ENCODE data around the gene RIPOR3.
"Not testable (repeated sequence)": the region's sequence is repeated elsewhere in the genome, so short reads cannot be mapped to it uniquely, and the experiment has no call there.

Gene RIPOR3

DNA sequence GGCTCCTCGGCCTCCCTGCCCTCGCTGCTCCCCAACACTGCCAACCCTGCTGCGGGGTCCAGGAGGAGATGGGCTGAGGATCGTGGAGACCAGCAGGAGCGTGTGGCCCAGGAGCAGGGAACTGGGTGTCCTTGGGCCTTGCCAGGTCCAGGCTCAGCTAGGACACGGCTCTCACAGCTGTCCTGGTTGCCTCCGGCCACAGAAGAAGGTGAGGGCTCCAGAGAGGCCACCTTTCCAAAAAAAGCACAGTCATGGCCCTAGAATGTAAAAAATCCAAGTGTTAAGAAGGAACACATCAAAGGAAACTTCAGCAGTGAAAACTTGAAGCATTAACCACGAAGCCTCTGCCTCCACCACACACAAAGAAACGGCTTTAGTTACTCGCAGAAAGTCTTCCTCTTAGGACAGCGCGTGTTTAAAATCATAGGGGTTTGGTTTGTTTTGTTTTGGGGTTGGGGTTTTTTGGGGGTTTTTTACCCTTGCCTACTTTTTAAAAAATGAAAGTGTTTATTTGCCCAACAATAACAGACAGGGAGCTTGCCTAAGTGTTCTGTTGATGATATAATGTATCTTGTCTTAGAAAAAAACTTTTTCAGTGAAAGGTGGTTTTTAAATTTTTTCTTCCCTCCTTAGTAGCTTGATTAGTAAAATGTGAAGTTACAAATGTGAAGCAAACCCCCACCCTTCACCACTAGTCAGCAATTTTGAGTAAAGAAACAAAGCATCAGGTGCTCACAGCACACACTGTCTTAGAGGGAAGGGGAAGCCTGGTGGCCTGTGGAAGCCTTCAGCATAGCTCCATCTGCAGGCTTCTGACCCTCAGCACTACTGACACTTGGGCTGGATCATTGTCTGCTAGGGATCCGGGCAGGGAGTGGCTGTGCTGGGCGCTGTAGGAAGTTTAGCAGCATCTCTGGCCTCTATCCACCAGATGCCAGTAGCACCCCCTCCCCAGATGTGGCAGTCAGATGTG is 121.2 kb downstream of the RIPOR3 start:
- DNase-seq: no peak

DNA sequence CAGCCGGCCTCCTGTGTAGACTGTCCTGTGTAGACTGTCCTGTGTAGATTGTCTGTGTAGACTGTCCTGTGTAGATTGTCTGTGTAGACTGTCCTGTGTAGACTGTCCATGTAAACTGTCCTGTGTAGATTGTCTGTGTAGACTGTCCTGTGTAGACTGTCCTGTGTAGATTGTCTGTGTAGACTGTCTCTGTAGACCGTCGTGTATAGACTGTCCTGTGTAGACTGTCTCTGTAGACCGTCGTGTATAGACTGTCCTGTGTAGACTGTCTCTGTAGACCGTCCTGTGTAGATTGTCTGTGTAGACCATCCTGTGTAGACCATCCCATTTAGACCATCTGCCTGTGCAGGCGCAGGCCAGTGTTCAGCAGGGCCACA is 121.9 kb downstream of the RIPOR3 start:
- DNase-seq: not testable (repeated sequence)

DNA sequence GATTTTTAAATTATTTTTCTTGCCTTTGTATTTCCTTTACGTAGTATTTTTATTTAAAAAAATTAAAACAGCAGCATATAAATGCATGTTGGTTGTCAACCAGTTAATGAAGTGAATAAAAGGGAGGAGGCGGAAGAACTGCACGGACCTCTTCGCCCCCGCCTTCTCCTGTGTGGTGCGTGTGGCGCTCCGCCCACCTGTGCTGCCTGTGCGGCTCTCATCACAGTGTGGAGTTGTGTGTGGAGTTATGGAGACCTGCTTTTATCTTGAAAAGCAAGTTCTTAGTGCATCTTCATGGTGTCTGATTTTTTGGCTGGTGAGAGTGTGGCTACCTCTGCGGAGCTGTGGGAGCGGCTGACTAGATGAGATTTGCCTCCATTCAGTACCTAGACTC is 122.8 kb downstream of the RIPOR3 start:
- no peak for DNase-seq

DNA sequence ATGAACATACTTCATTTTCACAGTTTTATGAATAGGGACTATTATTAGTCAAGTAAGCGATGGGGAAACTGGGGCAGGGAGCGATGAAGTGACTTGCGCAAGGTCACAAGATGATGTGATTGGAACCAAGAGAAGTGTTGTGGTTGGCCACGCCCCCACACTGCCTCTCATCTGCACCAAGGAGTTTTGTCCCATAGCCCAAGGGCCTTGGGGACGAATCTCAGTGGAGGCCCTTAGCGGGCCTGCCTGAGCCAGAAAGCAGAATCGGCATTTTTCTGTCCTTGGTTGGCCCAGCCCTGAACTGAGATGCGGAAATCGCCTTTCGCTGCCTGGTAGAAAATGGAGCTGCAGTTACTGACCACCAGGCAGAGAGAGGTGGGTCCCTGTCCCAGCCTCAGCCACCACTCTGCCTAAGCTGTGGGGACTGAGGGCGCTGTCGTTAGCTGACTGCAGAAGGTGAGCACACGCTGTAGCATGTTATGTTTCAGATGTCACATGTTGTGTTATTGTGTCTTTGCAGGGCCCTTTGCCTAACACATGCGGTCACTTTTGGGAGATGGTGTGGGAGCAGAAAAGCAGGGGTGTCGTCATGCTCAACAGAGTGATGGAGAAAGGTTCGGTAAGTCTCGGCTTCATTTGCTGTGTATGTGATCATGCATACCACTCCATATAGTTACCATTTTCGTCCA is 123.3 kb downstream of the RIPOR3 start:
- no peak for DNase-seq

DNA sequence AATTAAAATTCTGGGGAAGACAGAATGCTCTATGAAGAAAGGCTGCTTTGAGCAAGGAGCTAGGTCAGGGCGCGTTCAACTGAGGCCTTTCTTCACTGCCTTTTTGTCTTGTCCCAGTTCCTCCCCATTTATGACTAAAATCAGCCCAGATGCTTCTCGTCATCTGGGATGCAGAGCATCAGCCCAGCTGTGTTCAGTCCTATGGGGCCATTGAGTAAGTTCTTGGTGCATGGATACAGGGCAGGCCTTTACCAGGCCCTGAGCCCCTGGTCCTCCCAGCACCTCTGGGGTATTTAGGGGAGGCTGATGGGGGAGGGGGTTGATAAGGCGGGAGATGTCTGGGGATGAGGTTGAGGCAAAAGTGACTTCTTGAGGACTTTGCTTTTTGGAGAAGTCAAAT is 125.5 kb downstream of the RIPOR3 start:
- DNase-seq: no peak

DNA sequence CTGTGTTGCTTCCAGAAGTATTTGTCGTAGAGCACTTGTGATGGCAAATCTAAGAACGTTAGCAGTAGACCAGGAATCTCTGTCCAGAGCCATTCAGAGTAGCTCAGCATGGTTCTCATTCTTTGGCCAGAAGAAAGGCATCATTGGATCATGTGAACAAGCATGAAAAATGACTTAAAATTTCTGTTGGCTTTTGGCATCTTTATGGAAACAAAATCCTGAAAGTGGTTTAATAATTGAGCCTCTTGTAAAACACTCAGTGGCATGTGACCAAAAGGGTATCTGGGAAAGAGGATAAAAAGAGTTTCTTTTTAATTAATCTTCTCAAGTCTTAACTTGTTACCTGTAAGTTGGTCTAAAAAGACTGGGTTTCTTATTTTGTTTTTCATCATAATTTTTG is 126.0 kb downstream of the RIPOR3 start:
- DNase-seq: no peak

DNA sequence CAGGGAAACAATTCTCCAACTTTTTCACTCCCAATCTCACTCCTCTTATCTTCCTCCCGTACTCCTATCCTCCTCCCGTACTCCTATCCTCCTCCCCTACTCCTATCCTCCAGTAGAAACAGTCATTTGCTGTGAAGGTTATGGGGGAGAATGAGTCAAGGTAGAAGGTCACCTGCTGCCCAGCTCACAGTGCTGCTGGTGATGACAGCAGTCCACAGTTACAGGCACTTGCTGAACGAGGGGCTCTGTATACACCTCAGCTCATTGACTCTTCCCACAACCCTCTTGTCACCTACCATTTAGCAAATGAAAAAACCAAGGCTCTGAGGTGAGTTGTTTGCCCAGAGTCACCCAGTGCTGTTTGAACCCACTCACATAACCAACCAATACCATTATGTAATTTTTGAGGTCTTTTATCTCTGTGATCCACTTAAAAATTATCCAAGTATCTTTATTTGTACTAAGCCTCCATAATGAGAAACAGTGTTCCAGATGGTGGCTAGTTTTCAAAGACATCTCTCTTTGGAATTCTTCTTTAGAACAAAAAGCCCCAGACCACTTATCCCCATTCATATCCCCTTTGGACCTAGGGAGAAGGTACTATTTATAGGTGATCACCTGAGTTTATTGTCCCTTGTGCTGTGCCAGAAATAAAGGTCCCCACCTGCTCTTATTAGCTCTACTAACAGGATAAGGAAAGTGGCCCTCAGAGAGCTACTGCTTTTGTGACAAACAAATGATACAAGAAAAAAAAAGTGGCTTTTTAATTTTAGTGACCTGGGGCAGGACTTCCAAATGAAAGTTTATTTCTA is 128.0 kb downstream of the RIPOR3 start:
- DNase-seq: peak; percentile 72

DNA sequence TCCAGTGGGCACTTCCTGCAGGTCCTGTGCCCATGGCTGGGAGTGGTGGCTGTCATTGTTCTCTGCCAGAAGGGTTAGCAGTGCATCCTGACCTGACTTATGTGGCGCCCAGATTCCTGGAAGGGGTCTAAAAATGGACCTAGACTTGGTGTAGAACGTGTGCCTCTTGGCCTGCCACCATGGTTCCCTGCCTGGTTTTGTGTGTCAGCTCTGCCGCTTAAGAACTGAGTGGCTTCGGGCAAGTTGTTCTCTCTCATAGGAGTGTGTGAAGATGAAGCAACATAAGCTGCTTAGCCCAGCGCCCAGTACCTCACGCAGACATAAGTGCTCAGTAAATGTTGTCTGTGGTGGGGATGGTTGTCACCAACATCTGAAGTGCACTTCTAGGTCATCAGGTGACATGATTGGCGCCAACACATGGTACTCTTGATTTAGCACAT is 129.1 kb downstream of the RIPOR3 start:
- DNase-seq: no peak

DNA sequence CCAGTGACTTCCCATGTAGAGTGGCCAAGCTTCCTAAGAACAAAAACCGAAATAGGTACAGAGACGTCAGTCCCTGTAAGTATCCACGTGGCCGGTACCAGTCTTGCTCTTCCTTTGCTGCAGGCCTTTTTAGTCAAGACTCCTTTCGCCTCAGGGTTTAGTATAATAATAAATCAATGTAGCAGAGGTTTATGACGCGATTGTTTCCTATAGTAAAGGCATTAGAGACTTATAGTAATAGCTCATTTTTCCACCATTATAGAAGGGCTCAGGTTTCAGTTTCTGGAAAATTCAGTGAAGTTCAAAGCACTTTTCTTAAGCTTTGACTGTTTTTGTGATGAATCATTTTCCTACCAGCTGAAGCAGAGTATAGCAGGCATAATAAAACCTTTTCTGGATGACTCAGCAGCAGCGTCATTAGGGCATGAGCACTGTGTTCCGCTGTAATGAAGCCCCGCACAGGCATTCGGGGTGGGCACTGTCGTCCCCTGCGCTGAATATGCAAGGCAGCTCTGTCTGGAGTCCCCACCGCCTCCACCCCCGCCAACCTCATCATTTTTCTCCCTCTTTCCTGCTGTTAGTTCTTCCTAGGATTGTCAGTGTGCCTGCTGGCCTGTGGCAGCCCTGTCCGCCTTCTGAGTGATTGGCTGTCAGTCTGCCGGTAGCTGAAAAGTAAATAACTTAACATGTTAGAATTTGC is 129.8 kb downstream of the RIPOR3 start:
- DNase-seq: no peak

DNA sequence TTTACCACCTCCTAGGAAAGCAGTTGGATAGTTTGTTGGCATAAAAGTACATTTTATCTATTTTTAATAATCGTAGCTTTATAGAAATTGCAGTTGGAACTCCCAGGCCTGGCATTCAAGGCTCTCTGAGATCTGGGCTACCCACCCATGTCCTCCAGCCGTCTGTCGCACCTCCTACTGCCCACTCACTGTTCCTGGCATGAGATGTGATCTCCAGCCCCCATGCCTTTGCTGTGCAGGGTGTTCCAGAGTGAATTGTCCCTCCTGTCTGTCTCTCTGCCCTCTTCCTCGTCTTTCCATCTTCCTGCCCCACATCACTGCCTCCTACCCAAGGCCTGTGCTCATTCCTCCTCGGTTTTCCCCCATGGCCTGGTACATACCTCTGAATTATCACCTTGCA is 130.5 kb downstream of the RIPOR3 start:
- DNase-seq: no peak

DNA sequence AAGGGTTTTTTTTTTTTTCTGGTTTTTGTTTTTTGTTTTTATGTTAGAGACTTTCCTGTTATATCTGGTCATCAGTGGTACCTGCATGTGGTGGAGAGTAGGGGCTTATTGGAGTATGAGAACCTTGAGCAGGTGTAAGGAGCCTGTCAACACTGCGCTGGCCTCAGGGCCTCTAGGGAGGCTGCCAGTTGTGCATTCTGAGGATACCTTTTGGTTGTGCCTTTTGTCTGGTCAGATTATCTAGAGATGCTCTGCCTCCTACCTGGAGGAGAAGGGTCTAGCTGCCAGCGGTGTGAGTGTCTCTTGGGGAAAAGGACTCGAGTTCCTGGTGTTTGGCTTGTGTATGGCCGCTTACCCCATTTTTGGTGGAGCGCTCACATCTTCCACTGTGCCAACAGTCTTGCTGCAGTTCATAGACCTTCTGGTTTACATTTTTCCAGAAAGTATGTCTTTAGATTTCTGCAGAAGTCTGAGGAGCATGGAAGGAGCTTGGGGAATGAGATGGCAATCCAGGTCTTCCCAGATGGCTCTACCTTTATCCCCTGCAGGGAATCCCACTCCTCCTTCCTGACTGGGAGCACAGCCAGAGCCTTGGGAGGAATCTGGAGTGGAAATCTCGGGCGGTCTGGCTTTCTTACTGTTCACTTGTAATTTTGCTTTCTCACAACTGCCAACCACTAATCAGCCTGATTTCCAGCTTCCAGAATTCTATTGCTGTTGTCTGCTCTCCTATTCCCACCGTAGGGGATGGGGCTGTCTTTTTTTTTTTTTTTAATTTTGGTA is 131.3 kb downstream of the RIPOR3 start:
- DNase-seq: no peak

DNA sequence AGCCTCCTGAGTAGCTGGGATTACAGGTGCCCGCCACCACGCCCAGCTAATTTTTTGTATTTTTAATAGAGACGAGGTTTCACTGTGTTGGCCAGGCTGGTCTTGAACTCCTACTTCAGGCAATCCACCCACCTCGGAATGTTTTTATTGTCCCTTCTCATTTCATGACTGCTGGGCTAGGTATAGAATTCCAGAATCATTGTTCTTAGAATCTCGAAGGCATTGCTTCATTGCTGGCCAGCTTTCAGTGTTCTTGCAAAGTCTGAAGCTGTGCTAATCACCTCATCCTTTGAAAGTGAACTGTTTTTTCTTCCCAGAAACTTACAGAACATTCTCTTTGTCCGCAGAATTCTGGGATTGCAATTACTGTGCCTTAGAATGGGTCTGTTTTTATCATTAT is 132.2 kb downstream of the RIPOR3 start:
- DNase-seq: no peak

DNA sequence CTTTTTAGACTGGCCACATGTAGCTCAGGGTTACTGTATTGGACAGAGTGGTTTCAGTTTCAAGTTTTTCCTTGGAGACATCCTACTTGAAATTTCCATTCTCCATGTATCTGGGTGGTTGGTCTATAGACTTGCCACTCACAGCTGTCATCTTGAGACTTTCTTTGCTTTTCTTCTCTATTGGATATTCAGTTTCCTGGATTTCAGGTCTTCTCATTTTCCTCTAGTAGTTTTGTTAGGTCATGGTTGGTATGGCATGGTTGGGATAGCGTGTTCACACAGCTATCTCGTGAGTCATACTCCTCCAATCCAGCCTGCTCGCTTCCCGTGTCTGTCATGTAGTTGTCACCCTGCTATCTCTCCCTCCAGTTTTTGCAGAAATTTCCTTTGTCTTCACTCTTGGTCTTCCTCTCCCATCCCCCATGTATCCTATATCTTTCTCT is 132.8 kb downstream of the RIPOR3 start:
- no peak for DNase-seq

DNA sequence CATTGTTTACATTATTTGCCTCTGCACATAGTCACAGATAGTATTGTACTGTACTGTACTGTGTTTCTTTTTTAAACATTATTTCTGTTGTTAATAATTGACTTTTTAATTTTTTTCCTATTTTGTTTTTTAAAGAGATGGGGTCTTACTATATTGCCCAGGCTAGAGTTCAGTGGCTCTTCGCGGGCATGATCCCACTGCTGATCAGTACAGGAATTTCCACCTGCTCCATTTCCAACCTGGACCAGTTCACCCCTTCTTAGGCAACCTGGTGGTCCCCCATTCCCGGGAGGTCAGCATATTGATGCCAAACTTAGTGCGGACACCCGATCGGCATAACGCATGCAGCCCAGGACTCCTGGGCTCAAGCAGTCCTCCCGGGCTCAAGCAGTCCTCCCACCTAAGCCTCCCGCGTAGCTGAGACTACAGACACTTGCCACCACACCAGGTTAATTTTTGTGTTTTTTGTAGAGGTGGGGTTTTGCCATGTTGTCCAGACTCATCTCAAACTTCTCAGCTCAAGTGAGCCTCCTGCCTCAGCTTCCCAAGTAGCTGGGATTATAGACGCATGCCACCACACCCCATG is 133.7 kb downstream of the RIPOR3 start:
- DNase-seq: no peak

DNA sequence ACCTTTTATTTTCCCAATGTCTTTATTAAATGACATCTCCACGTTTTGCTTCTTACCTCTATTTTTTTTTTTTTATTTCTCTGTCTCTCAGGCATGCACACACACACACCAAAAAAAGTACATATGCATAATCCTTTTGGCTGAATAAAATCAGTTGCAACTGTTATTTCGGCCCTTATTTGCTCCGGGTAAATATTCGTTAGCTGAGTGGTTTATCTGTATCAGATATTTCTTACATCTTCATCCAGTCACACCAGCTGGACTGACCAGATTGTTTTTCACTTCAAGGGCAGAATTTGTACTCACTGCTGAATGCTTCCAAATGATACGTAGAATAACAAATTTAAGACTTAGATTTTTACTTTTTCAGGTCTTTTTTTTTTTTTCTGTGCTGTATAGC is 135.7 kb downstream of the RIPOR3 start:
- no peak for DNase-seq

DNA sequence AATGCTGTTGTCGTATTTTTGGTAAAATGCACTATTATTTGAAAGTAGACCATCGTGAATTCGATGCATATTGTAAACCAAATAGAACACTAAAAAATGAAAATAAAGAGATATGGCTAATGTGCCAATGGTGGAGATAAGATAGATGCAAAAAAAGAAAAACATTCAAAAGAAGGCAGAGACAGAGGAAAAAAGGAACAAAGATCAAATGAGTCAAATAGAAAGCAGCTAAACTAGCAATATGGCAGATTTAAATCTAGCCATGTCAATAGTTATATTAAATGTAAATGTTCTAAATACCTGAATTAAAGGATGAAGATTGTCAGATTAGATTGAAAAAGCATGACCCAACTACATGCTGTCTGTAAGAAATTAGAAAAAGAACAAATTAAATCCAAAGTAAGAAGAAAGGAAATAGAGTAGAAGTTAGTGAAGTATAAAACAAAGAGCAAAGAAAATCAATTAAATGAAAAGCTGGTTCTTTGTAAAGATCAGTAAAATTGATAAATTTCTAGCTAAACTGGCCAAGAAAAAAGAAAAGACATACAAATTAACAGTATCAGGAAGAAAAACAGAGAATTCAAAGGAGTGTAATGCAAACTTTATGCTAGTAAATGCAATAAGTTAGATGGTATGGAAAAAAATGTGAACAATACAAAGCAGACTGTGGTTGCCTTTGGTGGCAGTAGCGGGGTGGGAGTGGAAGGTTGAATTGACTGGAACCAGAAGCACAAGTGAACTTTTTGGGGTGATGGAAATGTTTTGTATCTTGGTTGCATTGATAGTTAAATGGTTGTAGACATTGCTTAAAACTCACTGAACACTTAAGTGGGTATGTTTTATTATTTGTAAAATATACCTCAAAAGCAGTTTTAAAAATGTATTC is 136.4 kb downstream of the RIPOR3 start:
- DNase-seq: no peak

DNA sequence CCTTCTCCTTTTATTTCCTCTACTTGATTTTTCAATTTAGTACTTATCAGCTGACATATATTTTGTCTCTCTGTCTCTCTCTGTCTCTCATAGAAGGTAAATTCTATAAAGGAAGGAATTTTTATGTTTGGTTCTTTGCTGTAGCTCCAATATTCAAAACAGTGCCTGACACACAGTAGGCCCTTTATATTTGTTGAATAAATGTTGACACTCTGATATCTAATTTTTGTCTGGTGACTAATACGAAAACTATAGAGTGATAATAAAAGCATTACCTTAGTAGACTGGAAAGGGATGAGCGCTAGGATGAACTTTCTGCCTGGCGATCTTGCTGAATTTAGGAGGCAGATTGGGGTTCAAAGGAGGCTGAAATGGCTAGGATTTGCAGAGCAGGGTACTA is 138.4 kb downstream of the RIPOR3 start:
- no peak for DNase-seq

DNA sequence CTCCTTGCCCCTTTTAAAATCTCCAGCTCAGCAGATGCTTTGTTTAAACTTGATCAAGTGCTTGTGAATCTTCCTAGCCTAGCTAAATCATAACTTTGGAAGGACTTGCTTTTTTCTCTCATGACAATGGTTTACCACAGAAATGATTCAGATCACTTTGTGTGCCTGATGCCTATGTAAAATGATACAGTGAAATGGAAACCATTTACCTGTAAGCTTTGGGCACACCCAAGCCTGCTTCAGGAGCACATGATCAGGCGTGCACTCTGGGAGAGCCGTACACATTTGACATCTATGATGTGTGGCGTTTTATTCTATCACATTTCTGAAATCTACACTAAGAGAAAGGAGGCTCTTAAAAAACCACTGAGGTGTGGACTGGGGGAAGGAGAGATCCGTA is 140.1 kb downstream of the RIPOR3 start:
- no peak for DNase-seq

DNA sequence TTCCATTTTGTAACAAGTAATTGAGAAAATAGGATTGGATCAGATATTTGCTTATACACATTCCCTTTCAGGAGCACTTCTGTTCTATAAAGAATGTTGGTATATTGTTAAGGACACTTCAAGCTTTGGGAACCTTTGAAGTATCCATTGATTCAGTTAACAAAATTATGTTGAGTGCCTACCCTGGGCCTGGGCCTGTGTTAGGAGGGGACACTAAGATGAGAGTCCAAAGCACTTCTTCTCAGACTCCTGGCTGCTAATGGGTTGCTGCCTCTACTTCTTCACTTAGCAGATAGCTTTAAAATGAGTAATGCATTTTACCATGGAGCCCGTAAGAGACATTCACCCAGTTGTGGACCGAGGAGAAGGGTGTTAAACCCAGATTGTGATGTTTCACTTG is 140.8 kb downstream of the RIPOR3 start:
- DNase-seq: no peak

DNA sequence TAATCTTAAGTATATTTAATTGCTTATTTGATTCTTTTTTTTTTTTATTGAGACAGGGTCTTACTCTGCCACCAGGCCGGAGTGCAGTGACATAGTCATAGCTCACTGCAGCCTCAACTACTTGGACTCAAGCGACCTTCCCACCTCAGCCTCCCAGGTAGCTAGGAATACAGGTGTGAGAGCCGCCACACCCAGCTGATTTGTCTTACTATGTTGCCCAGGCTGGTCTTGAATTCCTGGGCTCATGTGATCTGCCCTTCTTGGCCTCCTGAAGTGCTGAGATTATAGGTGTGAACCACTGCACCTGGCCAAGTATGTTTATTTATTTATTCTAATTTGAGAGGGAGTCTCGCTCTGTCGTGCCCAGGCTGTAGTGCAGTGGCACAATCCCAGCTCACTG is 142.9 kb downstream of the RIPOR3 start:
- DNase-seq: no peak

Measured in NCI-H146 (cell line).